ENCODE data around the gene TBCC.
"Not testable (repeated sequence)": the region's sequence is repeated elsewhere in the genome, so short reads cannot be mapped to it uniquely, and the experiment has no call there.

The TBCC gene

DNA sequence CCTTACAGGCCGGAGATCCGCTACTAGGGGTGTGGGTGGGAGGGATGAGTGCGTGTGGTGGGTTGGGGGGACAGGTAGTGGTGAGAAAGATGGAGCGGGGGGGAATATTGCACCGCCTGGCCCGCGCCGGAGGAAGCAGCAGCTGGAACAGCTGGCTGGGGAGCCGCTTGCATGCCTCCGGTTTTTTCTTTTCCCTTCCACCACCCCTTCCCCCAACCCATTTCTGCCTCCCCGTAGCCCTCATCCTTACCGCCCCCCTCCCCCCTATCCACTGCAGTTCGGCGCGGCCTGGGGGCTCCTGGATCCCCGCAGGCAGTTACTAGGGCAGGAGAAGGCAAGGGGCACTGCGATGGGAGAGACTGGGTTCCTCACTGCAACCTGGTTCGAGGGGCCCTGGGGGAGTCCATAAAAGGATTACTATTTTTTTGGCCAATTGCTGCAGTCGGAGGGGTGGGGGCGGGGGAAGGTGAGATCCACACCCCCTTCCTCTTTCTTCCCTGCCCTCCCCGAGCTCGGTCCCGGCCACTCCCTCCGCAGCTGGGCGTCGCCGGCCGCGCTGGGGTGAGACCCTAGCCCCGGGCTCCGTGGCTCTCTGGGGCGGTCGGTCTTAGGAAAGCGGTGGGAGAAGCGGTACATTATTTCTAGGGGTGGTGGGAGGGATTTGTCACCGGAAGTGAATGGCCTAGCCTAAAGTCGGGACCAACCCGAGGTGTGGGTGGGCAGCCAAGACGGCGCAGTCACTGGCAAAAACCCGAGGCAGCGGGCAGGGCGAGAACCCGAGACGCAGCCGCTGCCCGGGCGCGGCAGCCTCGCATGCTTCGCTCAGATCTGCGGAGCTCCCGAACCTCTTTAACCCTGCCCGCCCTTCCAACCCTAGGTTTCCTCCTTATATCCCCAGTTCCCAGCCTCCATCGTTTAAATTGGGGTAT lies 824 bp upstream of the TBCC start:
- H3K4me3 ChIP-seq (ENCODE audit: low read length): peak overlapping the region; percentile 69
- TF ChIP-seq, protein P1, sequence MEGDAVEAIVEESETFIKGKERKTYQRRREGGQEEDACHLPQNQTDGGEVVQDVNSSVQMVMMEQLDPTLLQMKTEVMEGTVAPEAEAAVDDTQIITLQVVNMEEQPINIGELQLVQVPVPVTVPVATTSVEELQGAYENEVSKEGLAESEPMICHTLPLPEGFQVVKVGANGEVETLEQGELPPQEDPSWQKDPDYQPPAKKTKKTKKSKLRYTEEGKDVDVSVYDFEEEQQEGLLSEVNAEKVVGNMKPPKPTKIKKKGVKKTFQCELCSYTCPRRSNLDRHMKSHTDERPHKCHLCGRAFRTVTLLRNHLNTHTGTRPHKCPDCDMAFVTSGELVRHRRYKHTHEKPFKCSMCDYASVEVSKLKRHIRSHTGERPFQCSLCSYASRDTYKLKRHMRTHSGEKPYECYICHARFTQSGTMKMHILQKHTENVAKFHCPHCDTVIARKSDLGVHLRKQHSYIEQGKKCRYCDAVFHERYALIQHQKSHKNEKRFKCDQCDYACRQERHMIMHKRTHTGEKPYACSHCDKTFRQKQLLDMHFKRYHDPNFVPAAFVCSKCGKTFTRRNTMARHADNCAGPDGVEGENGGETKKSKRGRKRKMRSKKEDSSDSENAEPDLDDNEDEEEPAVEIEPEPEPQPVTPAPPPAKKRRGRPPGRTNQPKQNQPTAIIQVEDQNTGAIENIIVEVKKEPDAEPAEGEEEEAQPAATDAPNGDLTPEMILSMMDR (IDR thresholded peaks at IDR 0.05; ENCODE audit: insufficient read depth, low read depth, low read length, missing control alignments): no peak
- DNase-seq (ENCODE audit: low read depth): peak; percentile 88

DNA sequence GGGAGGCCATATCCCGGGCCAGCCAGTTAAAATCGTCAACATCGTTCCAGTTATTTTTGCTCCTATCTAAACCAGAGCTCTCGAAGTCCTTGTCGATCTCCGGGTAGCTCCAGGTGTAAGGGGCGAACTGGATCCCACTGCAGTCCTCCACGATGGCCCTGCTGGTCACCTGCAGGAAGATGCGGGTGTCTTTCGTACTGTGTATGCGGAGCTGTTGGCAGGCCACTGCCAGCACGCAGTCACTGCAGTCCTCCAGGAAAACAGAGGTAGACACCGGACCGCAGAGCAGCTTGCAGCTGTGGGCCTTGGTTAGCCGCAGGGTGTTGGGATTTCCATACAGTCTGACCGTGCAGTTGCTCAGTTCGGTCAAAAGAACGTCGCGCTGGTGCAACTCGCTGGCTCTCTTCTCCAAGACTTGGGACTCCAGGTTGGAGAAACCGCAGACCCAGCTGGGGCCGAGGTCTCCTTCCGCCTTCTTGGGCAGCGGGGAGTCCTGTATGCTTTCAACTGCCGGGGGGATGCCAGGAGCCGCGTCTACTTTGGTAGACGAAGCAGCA lies 742 bp downstream of the TBCC start:
- DNase-seq (ENCODE audit: low read depth): peak; percentile 30
- peak overlapping the region; percentile 90 for H3K4me3 ChIP-seq (ENCODE audit: low read length)
- TF ChIP-seq, protein P1 (IDR thresholded peaks at IDR 0.05; ENCODE audit: insufficient read depth, low read depth, low read length, missing control alignments): no peak

DNA sequence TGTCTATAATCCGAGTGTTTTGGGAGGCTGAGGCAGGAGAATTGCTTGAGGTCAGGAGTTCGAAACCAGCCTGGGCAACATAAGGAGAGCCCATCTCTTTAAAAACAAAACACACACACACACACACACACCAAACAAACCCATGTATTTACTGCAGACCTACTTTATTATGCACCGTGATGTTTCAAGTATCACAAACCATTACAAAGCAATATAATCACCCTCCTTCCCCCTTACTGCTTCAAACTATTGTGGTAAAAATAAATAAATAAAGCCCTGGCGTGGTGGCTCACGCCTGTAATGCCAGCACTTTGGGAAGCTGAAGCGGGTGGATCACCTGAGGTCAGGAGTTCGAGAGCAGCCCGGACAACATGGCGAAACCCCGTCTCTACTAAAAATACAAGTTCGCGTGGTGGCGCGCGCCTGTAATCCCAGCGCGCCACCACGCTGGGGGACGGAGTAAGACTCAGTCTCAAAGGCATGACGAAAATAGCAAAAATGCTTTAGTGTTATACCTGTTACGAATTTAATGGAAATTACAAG lies 1.5 kb downstream of the TBCC start:
- peak; percentile 35 for DNase-seq (ENCODE audit: low read depth)
- TF ChIP-seq, protein P1 (IDR thresholded peaks at IDR 0.05; ENCODE audit: insufficient read depth, low read depth, low read length, missing control alignments): no peak
- peak overlapping the region; percentile 90 for H3K4me3 ChIP-seq (ENCODE audit: low read length)

DNA sequence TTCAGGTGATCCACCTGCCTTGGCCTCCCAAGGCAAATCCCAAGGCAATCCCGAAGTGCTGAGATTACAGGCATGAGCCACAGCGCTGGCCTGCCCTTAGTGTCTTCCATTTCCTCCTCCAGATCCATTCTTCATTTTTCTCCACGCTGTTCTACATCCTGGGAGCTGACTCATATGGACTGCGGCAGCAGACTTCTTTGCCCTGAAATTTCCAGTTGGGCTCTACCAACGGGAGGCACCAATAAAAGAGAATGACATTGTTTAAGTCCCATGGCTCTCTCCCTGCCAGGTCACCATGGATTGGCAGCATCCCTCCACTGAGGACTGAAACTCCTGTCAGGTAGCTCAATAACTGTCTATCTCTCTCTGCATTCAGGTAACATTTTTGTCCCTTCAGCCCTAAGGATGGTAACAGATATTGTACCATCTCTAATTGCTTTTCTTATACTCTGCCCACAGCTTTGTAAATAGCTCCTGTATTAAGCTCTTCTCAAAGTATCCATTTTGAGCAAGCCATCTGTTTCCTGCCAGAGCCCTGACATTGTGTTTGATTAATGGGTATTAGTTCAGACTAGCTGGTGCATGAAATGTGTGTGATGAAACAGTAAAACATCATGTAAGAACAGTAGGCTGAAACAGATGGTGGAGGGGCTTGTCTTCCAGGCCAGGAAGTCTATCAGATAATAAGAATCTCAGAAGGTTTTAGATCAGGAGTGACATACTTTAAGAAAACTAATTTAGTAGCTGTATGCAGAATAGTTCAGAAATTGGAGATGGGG lies 3.6 kb downstream of the TBCC start:
- no peak overlapping the region for H3K4me3 ChIP-seq (ENCODE audit: low read length)
- TF ChIP-seq, protein P1 (IDR thresholded peaks at IDR 0.05; ENCODE audit: insufficient read depth, low read depth, low read length, missing control alignments): peak; percentile 17
- DNase-seq (ENCODE audit: low read depth): peak; percentile 80

DNA sequence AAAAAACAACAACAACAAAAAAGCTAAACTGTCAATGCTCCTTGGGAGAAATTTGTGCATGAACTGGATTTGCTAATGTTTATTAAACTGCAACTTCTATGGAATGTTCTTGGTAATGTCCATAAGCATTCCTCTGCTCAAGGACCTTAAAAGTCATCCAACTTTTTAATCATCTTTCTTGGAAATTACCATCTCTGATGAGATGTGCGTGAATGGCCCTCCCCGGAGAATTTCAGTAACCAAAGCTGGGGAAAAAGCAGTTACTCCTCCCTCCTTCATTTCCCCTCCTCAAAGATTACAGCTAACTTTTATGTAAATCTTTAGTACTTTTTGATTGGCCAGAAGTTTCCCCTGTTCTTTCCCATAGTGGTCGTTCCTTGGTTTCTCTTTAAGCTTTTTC lies 5.2 kb downstream of the TBCC start:
- no peak for DNase-seq (ENCODE audit: low read depth)
- no peak overlapping the region for H3K4me3 ChIP-seq (ENCODE audit: low read length)
- TF ChIP-seq, protein P1 (IDR thresholded peaks at IDR 0.05; ENCODE audit: insufficient read depth, low read depth, low read length, missing control alignments): no peak

DNA sequence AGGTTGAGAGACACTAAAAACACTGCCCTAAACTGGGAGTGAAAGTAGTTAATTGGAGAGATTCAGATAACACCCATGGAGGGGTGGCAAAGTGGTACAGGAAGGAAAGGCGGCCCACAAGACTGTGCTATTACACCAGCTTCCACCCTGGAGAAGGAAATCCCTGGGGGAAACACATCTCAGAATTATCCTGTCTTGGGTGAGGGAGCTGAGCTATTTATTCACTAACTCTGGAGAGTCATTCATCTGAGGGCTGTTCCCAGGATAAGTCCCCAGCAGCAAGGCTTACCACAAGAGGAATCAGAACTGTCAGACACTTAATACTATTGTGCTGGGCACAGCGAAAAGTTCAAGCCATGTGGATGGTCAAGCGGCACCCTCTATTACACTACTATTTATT lies 9.9 kb downstream of the TBCC start:
- TF ChIP-seq, protein P1 (IDR thresholded peaks at IDR 0.05; ENCODE audit: insufficient read depth, low read depth, low read length, missing control alignments): no peak

DNA sequence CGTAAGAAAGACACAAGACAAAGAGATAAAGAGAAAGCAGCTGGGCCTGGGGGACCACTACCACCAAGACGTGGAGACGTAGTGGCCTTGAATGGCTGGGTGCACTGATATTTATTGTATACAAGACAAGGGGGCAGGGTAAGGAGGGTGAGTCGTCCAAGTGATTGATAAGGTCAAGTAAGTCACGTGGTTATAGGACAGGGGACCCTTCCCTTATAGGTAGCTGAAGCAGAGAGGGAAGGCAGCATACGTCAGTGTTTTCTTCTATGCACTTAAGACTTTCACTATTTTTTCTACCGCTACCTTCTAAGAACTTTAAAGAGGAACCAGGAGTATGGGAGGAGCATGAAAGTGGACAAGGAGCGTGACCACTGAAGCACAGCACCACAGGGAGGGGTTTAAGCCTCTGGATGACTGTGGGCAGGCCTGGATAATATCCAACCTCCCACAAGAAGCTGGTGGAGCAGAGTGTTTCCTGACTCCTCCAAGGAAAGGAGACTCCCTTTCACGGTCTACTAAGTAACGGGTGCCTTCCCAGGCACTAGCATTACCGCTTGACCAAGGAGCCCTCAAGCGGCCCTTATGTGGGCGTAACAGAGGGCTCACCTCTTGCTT lies 11.9 kb downstream of the TBCC start:
- not testable (repeated sequence) for DNase-seq (ENCODE audit: low read depth); H3K4me3 ChIP-seq (ENCODE audit: low read length)

More for the DNA sequence above, 9.9 kb downstream of the TBCC start:
- H3K4me3 ChIP-seq (ENCODE audit: low read length): no peak overlapping the region
- no peak for DNase-seq (ENCODE audit: low read depth)
